Loucy (cell line): ENCODE measurements around the gene ZNF608.

Experiments used
- H2AFZ ChIP-seq: fragments of 200-600 bp; sonication (generic); 2 replicates; pipeline ENCODE4 v1.6.0; 2016; ENCODE audit warnings: antibody characterized with exemption, mild to moderate bottlenecking, low read length, moderate library complexity
- H3F3A ChIP-seq: fragments of 200-600 bp; 2 replicates; pipeline ENCODE4 v1.6.0; 2016; ENCODE audit warnings: antibody characterized with exemption, low read depth, mild to moderate bottlenecking
- H3K27me3 ChIP-seq: fragments of 200-600 bp; sonication (generic); 2 replicates; pipeline ENCODE4 v1.6.1; 2014; ENCODE audit warnings: low read length, mild to moderate bottlenecking; ENCODE audit not compliant: insufficient read depth, poor library complexity, severe bottlenecking
- H3K36me3 ChIP-seq: fragments of 200-600 bp; sonication (generic); 2 replicates; pipeline ENCODE4 v1.6.1; 2016; ENCODE audit warnings: low read length; ENCODE audit not compliant: insufficient read depth
- H3K4me1 ChIP-seq: fragments of 200-600 bp; sonication (generic); 2 replicates; pipeline ENCODE4 v1.5.1; 2014; ENCODE audit warnings: low read length, mild to moderate bottlenecking; ENCODE audit not compliant: insufficient read depth, poor library complexity, severe bottlenecking
- H3K4me2 ChIP-seq: fragments of 200-600 bp; sonication (generic); 2 replicates; pipeline ENCODE4 v1.6.0; 2014; ENCODE audit warnings: antibody characterized with exemption, low read length, low read depth, mild to moderate bottlenecking; ENCODE audit not compliant: poor library complexity, severe bottlenecking
- H3K4me3 ChIP-seq: fragments of 200-600 bp; sonication (generic); 2 replicates; pipeline ENCODE4 v1.5.1; 2014; ENCODE audit warnings: low read length, mild to moderate bottlenecking, mixed read lengths; ENCODE audit not compliant: poor library complexity, severe bottlenecking
- H3K79me2 ChIP-seq: fragments of 200-600 bp; sonication (generic); 2 replicates; pipeline ENCODE4 v1.6.1; 2014; ENCODE audit warnings: low read length; ENCODE audit not compliant: insufficient read depth
- H3K9ac ChIP-seq: fragments of 200-600 bp; sonication (generic); 2 replicates; pipeline ENCODE4 v1.6.0; 2014; ENCODE audit warnings: mild to moderate bottlenecking, low read depth, low read length, moderate library complexity; ENCODE audit not compliant: poor library complexity, severe bottlenecking
- H3K9me2 ChIP-seq: fragments of 200-600 bp; sonication (generic); replicated peaks from 2 replicates; pipeline ENCODE4 v1.6.1; 2016; ENCODE audit warnings: low read depth, low read length, mixed read lengths
- H3K9me3 ChIP-seq: fragments of 200-600 bp; sonication (generic); 2 replicates; pipeline ENCODE4 v1.6.1; 2014; ENCODE audit warnings: mild to moderate bottlenecking, antibody characterized with exemption, low read length, low read depth; ENCODE audit not compliant: insufficient read depth
- H4K20me1 ChIP-seq: fragments of 200-600 bp; sonication (generic); 2 replicates; pipeline ENCODE4 v1.6.0; 2014; ENCODE audit warnings: antibody characterized with exemption, low read length, mild to moderate bottlenecking; ENCODE audit not compliant: insufficient read depth, poor library complexity, severe bottlenecking
- EZH2phosphoT487 ChIP-seq: fragments of 200-600 bp; IDR thresholded peaks from 2 replicates; pipeline ENCODE4 v1.6.1; 2018; ENCODE audit warnings: antibody characterized with exemption, mild to moderate bottlenecking, moderate library complexity, borderline replicate concordance
- TF ChIP-seq, protein P1 (sequence below): fragments of 200-600 bp; sonication (generic); conservative IDR thresholded peaks from 2 replicates; pipeline ENCODE4 v1.5.1; 2014; ENCODE audit warnings: mild to moderate bottlenecking, antibody characterized with exemption, low read length

ZNF608 gene

DNA sequence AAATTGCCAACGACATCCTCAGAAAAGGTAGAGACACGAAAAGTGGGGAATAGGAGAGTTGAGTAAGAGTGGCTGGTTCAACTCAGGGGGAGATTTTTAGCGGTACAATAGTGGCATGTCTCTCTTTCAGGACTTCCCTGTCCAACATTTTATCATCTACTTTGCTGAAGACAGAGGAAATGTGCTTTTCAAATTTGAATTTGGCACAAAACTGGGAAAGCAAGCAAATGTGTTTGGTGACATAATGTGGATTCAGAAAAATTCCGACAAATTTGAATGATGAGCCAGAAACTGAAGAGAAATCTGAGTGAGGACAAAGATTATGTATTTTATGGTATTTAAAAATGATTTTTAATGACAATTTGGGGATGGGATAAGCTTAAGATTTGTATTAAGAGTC is 33.6 kb upstream of the ZNF608 start:
- Histone ChIP-seq H2AFZ (no peak overlapping the region), H3K4me1 (no peaks in the 10 kb centered on the region)
- no peak for TF ChIP-seq EZH2phosphoT487
- TF ChIP-seq, protein P1, sequence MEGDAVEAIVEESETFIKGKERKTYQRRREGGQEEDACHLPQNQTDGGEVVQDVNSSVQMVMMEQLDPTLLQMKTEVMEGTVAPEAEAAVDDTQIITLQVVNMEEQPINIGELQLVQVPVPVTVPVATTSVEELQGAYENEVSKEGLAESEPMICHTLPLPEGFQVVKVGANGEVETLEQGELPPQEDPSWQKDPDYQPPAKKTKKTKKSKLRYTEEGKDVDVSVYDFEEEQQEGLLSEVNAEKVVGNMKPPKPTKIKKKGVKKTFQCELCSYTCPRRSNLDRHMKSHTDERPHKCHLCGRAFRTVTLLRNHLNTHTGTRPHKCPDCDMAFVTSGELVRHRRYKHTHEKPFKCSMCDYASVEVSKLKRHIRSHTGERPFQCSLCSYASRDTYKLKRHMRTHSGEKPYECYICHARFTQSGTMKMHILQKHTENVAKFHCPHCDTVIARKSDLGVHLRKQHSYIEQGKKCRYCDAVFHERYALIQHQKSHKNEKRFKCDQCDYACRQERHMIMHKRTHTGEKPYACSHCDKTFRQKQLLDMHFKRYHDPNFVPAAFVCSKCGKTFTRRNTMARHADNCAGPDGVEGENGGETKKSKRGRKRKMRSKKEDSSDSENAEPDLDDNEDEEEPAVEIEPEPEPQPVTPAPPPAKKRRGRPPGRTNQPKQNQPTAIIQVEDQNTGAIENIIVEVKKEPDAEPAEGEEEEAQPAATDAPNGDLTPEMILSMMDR, result no peak

DNA sequence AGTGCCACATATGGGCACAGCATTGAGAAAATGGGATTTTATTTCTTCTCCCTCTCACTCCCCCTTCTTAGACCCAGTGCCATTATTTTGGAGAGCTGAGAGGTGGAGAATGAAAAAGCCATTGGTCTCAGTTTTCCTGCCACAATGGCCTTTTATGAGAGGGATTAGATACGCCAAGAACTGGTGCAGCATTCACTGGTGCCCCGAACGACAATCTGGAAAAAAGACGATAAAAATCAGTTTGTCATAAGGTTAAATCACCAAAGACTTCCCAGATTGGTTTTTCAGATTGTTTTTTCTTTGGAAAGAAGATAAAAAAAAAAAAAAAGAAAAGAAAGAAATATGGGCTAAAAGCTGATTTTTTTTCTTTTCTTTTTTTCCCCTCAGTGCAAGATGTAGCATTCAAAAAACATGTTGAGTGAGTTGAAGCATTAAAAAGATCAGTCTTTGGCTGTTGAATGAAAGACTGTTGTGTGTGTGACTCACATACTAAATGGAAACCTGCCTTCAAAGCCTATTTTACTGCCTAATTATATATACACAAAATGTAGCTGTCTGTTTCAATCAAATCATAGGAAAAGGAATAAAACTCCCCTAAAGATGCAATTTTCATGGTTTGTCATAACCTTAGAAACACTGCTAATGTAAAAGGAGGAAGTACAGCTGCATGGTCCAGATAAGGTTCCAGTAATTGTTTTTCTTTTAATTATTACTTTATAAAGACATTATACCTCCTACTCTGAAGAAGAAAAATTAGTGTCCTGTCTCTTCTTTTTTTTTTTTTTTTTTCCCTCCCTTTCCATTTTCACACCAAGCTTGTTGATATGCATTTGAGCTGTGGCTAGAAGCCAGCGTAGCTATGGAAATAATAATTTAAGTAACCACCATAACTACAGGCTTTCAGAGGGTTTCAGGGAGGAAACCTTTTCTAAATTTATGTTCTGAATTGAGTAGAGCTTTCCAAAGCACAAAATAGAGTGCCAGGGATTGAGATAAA is 27.2 kb upstream of the ZNF608 start:
- Histone ChIP-seq H2AFZ (no peak overlapping the region), H3K4me1 (no peaks in the 10 kb centered on the region), H3K4me2 (no peak overlapping the region), H3K9ac (no peak overlapping the region), H3K9me3 (no peaks in the 10 kb centered on the region), H3K27me3 (no peaks in the 10 kb centered on the region), H3K4me3 (no peak overlapping the region), H3F3A (no peaks in the 10 kb centered on the region), H3K36me3 (no peaks in the 10 kb centered on the region), H3K9me2 (no peaks in the 10 kb centered on the region), H3K79me2 (no peaks in the 10 kb centered on the region), H4K20me1 (no peaks in the 10 kb centered on the region)
- TF ChIP-seq, protein P1, result no peak
- TF ChIP-seq EZH2phosphoT487, result no peak

More for the DNA sequence above, 33.6 kb upstream of the ZNF608 start:
- H3K9me2 ChIP-seq, result no peaks in the 10 kb centered on the region
- H3K4me2 ChIP-seq, result no peak overlapping the region
- H4K20me1 ChIP-seq, result no peaks in the 10 kb centered on the region
- H3F3A ChIP-seq, result no peaks in the 10 kb centered on the region
- no peaks in the 10 kb centered on the region for H3K9me3 ChIP-seq
- H3K79me2 ChIP-seq, result no peaks in the 10 kb centered on the region
- no peaks in the 10 kb centered on the region for H3K36me3 ChIP-seq
- no peak overlapping the region for H3K9ac ChIP-seq
- H3K4me3 ChIP-seq, result no peak overlapping the region
- H3K27me3 ChIP-seq, result no peaks in the 10 kb centered on the region

DNA sequence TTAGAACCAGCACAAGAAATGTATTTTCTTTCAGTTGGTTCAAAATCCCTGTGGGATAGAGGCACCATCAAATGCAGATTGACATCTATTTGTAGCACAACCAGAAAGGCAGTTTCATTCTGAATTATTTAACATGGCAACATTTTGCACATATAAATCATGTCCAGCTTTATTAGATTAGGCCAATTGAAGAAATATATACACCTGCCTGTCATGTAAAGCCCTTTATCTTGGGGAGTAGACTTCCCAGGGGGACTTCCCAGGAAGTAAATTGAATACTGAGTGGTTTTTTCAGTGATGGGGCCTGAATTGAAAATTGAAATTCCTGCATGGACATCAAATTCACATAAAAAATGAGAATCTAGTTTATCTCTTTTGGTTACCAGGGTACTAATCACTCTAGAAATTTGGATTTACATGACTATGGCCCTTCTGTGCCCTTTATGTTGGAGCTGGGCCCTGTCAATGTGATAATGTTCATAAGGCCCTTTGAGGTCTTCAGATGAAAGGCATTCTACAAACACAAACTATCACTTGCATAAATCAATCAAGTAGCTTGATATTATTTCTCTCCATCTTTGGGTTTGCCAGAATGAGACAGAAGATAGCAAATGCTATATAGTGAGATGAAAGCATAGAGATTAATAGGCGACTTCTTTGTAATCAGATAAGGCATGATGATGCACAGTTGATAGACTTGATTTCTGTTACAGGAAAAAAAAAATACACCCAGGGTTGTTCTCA is 26.2 kb upstream of the ZNF608 start:
- H3F3A ChIP-seq, result no peaks in the 10 kb centered on the region
- H3K36me3 ChIP-seq, result no peaks in the 10 kb centered on the region
- H2AFZ ChIP-seq, result no peak overlapping the region
- H3K4me1 ChIP-seq, result no peaks in the 10 kb centered on the region
- no peak overlapping the region for H3K4me3 ChIP-seq
- H3K27me3 ChIP-seq, result no peaks in the 10 kb centered on the region
- H3K9me3 ChIP-seq, result no peaks in the 10 kb centered on the region
- no peak overlapping the region for H3K9ac ChIP-seq
- no peak for TF ChIP-seq EZH2phosphoT487
- TF ChIP-seq, protein P1, result no peak
- H3K9me2 ChIP-seq, result no peaks in the 10 kb centered on the region
- no peak overlapping the region for H3K4me2 ChIP-seq
- no peaks in the 10 kb centered on the region for H4K20me1 ChIP-seq
- no peaks in the 10 kb centered on the region for H3K79me2 ChIP-seq
